Stimulated activated naive B cell treated with anti-CD40 and anti-IgM and Interleukin-4, amounts not matched to agents 10 μg/mL and 1 μg/mL and 100 μg/mL, for 72 hours (primary cell): ENCODE measurements around the gene MPPE1.
"Not testable (repeated sequence)": the region's sequence is repeated elsewhere in the genome, so short reads cannot be mapped to it uniquely, and the experiment has no call there.

Source experiments
- ATAC-seq, 2 donors: fragments of 150-1000 bp; cut with Tn5 transposase; replicated peaks; 2 replicates each; pipeline ENCODE4 v1.10.0; 2021; ENCODE audit warnings: moderate library complexity in 1 of 2
- DNase-seq: peaks from one replicate; pipeline ENCODE4 v3.0.0; 2021
- H3K27ac Mint-ChIP-seq: one replicate; pipeline ENCODE4 v1.8.0; 2022; ENCODE audit warnings: mild to moderate bottlenecking, mixed read lengths
- H3K27me3 Mint-ChIP-seq, 2 donors: one replicate each; pipeline ENCODE4 v1.8.0; 2022; ENCODE audit warnings: mixed read lengths in 2 of 2
- H3K36me3 Mint-ChIP-seq, 2 donors: one replicate each; pipeline ENCODE4 v1.8.0; 2022; ENCODE audit warnings: mixed read lengths in 2 of 2, mild to moderate bottlenecking in 1 of 2
- H3K4me1 Mint-ChIP-seq, 2 donors: one replicate each; pipeline ENCODE4 v1.8.0; 2022; ENCODE audit warnings: mixed read lengths in 2 of 2, mild to moderate bottlenecking in 1 of 2
- H3K4me3 Mint-ChIP-seq, 2 donors: one replicate each; pipeline ENCODE4 v1.8.0; 2022; ENCODE audit warnings: mild to moderate bottlenecking in 2 of 2, mixed read lengths in 2 of 2, moderate library complexity in 1 of 2
- H3K9me3 Mint-ChIP-seq, 2 donors: one replicate each; pipeline ENCODE4 v1.8.0; 2022; ENCODE audit warnings: mixed read lengths in 2 of 2, mild to moderate bottlenecking in 1 of 2

The MPPE1 gene

GRCh38 chr18:11908182-11909060 is at the start of gene MPPE1:
Gene MPPE1 (minus strand): TSS chr18:11908317. CDS start chr18:11897264, 11,053 bp downstream.
- ATAC-seq, result peak; percentile 91 to 92
- Mint-ChIP-seq H3K27me3 (no peaks in the 10 kb centered on the region), H3K27ac (peak within 1 kb of the TSS; percentile 96), H3K36me3 (peaks cover 9 to 10% of the 10 kb centered on the region in 2 donors), H3K9me3 (no peaks in the 10 kb centered on the region), H3K4me1 (peaks cover 6 to 8% of the 10 kb centered on the region in 2 donors), H3K4me3 (peak within 1 kb of the TSS; percentile 93 to 96)
- peak; percentile 88 for DNase-seq

GRCh38 chr18:11957636-11958035 is 49.5 kb upstream of the MPPE1 start:
- peaks cover 11 to 12% of the 10 kb centered on the region in 2 donors for H3K9me3 Mint-ChIP-seq
- DNase-seq (no peak), ATAC-seq (no peak)
- peaks cover 6 to 11% of the 10 kb centered on the region in 2 donors for H3K36me3 Mint-ChIP-seq
- no peak overlapping the region for H3K4me3 Mint-ChIP-seq
- H3K27ac Mint-ChIP-seq, result no peak overlapping the region
- H3K4me1 Mint-ChIP-seq, result no peaks in the 10 kb centered on the region
- H3K27me3 Mint-ChIP-seq, result peaks cover 7% of the 10 kb centered on the region in 2 donors

GRCh38 chr18:11956371-11957308 is 48.5 kb upstream of the MPPE1 start:
- H3K27ac Mint-ChIP-seq, result no peak overlapping the region
- H3K27me3 Mint-ChIP-seq, result peaks cover 7% of the 10 kb centered on the region in 2 donors
- no peak overlapping the region for H3K4me3 Mint-ChIP-seq
- peaks cover 6 to 11% of the 10 kb centered on the region in 2 donors for H3K36me3 Mint-ChIP-seq
- no peaks in the 10 kb centered on the region for H3K4me1 Mint-ChIP-seq
- ATAC-seq, result no peak
- peaks cover 11 to 12% of the 10 kb centered on the region in 2 donors for H3K9me3 Mint-ChIP-seq
- no peak for DNase-seq

GRCh38 chr18:11955239-11956029 is 47.3 kb upstream of the MPPE1 start:
- Mint-ChIP-seq H3K27me3 (peaks cover 7% of the 10 kb centered on the region in 2 donors), H3K27ac (no peak overlapping the region)
- DNase-seq, result no peak

GRCh38 chr18:11953113-11953512 is 45.0 kb upstream of the MPPE1 start:
- peaks cover 7% of the 10 kb centered on the region in 2 donors for H3K27me3 Mint-ChIP-seq
- no peak overlapping the region for H3K4me3 Mint-ChIP-seq
- no peak overlapping the region for H3K27ac Mint-ChIP-seq
- no peak for DNase-seq
- peaks cover 6 to 11% of the 10 kb centered on the region in 2 donors for H3K36me3 Mint-ChIP-seq
- peaks cover 11 to 12% of the 10 kb centered on the region in 2 donors for H3K9me3 Mint-ChIP-seq
- no peak for ATAC-seq
- H3K4me1 Mint-ChIP-seq, result no peaks in the 10 kb centered on the region

More at GRCh38 chr18:11955239-11956029, 47.3 kb upstream of the MPPE1 start:
- no peak overlapping the region for H3K4me3 Mint-ChIP-seq
- H3K9me3 Mint-ChIP-seq, result peaks cover 11 to 12% of the 10 kb centered on the region in 2 donors
- ATAC-seq, result no peak
- peaks cover 6 to 11% of the 10 kb centered on the region in 2 donors for H3K36me3 Mint-ChIP-seq
- no peaks in the 10 kb centered on the region for H3K4me1 Mint-ChIP-seq

GRCh38 chr18:11951390-11951851 is 43.3 kb upstream of the MPPE1 start:
- H3K27ac Mint-ChIP-seq, result no peak overlapping the region
- peaks cover 3 to 13% of the 10 kb centered on the region in 2 donors for H3K4me1 Mint-ChIP-seq

GRCh38 chr18:11950824-11951223 is 42.7 kb upstream of the MPPE1 start:
- DNase-seq, result no peak
- Mint-ChIP-seq H3K27ac (no peak overlapping the region), H3K4me1 (peaks cover 3 to 13% of the 10 kb centered on the region in 2 donors), H3K4me3 (no peak overlapping the region), H3K36me3 (no peaks in the 10 kb centered on the region), H3K27me3 (no peaks in the 10 kb centered on the region), H3K9me3 (peaks cover 0 to 2% of the 10 kb centered on the region in 2 donors)
- no peak for ATAC-seq

More at GRCh38 chr18:11951390-11951851, 43.3 kb upstream of the MPPE1 start:
- DNase-seq, result no peak
- H3K9me3 Mint-ChIP-seq, result peaks cover 0 to 2% of the 10 kb centered on the region in 2 donors
- no peaks in the 10 kb centered on the region for H3K27me3 Mint-ChIP-seq
- no peaks in the 10 kb centered on the region for H3K36me3 Mint-ChIP-seq
- ATAC-seq, result no peak
- H3K4me3 Mint-ChIP-seq, result no peak overlapping the region

GRCh38 chr18:11948852-11949523 is 40.9 kb upstream of the MPPE1 start:
- no peak overlapping the region for H3K4me3 Mint-ChIP-seq
- H3K27ac Mint-ChIP-seq, result peak overlapping the region; percentile 37
- no peak for ATAC-seq
- H3K27me3 Mint-ChIP-seq, result no peaks in the 10 kb centered on the region
- no peaks in the 10 kb centered on the region for H3K36me3 Mint-ChIP-seq
- no peaks in the 10 kb centered on the region for H3K9me3 Mint-ChIP-seq
- H3K4me1 Mint-ChIP-seq, result peaks cover 3 to 13% of the 10 kb centered on the region in 2 donors
- no peak for DNase-seq

GRCh38 chr18:11947214-11948191 is 39.4 kb upstream of the MPPE1 start:
- Mint-ChIP-seq H3K36me3 (no peaks in the 10 kb centered on the region), H3K4me1 (peaks cover 3 to 13% of the 10 kb centered on the region in 2 donors), H3K27ac (peak overlapping the region; percentile 93), H3K4me3 (peak overlapping the region; percentile 88 to 94), H3K9me3 (no peaks in the 10 kb centered on the region), H3K27me3 (no peaks in the 10 kb centered on the region)
- ATAC-seq (peak; percentile 86 to 89), DNase-seq (peak; percentile 64)

- H3K27ac Mint-ChIP-seq, result peak overlapping the region; percentile 47
- ATAC-seq (peak; percentile 35 to 45), DNase-seq (no peak)
- no peaks in the 10 kb centered on the region for H3K9me3 Mint-ChIP-seq
- no peaks in the 10 kb centered on the region for H3K36me3 Mint-ChIP-seq
- no peaks in the 10 kb centered on the region for H3K27me3 Mint-ChIP-seq
- peak overlapping the region; percentile 59 for H3K4me3 Mint-ChIP-seq
- H3K4me1 Mint-ChIP-seq, result peaks cover 3 to 13% of the 10 kb centered on the region in 2 donors
Observed at GRCh38 chr18:11946756-11947155, 38.6 kb upstream of the MPPE1 start.

GRCh38 chr18:11945834-11946659 is 37.9 kb upstream of the MPPE1 start:
- H3K27ac Mint-ChIP-seq, H3K27me3 Mint-ChIP-seq, H3K9me3 Mint-ChIP-seq, DNase-seq, H3K36me3 Mint-ChIP-seq, ATAC-seq: not testable (repeated sequence)
- peaks cover 3 to 13% of the 10 kb centered on the region in 2 donors for H3K4me1 Mint-ChIP-seq
- H3K4me3 Mint-ChIP-seq, result peak overlapping the region in 1 of 2 donors; percentile 59
